8988T (cell line): ENCODE results near the gene RAB6B.

Source experiments
- DNase-seq: peaks from one replicate; pipeline ENCODE4 v3.0.0; 2011

RAB6B gene

DNA sequence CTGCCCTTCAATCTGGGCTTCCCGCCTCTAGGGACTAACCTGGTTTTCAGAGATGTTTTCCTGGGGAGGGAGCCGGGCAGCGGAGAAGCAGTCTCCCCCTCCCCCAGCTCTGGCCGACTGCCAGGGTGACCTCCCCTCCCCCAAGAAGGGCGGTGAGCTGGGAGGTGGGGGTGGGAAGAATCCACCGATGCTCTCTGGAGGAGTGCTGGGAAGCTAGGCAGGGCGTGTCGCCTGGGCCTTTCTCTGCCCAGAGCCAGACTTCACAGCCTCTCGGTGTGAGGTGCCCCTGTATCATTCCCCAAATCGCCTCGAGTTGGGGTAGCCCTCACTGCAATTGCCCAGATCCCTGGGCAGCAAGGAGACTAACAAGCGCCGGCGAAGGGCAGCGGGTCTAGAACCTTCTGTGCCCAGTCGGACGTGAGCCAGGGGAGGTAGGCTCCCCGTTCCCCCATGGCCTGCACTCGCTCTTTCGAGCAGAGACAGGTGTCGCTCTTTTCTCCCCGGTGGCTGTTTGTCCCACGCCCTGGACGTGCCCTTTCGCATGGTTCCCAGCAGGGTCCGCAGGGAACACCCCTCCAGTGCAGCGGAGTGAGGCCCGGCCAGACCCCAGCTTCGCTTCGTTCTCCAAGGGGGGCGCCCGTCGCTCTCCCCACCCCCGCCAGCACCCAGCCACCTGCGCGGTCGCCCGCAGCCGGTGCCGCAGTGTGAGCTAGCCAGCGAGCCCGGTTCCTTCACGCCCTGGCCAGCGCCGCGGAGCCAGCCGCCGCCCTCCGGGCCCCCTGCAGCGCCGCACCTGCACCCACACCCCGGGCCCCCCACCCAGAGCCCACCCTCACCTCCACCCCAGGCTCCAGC, 1.1 kb downstream of the RAB6B start:
- no peak for DNase-seq

DNA sequence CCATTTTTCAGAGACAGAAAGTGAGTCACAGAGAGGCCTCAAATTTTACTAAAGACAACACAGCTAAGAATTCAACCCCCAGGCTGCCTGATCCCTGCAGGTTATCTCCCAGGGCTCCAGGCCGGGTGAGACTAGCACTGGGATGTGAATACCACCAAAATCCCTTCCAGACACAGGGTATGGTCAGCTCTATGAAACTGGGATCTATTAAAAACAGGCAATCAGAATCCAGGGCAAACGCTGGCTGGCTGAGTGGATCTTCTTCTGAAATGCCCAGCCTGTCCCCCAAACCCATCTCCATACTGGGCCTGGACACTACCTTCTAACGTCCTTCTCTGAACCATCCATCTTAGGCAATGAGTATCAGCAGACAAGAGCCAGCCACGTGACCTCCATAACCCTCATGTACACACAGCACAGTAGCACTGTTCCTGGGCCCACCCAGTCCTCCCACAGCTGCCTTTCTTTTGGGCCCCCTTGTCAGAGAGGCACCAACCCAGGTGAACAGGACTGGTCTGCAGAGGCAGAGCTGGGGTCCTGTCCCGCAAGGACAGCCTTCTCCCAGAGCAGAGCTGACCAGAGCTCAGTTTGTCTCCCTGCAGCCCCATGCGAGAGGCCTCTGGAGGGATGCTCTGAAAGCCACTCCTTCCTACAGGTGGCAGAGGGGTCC, 1.9 kb downstream of the RAB6B start:
- no peak for DNase-seq

DNA sequence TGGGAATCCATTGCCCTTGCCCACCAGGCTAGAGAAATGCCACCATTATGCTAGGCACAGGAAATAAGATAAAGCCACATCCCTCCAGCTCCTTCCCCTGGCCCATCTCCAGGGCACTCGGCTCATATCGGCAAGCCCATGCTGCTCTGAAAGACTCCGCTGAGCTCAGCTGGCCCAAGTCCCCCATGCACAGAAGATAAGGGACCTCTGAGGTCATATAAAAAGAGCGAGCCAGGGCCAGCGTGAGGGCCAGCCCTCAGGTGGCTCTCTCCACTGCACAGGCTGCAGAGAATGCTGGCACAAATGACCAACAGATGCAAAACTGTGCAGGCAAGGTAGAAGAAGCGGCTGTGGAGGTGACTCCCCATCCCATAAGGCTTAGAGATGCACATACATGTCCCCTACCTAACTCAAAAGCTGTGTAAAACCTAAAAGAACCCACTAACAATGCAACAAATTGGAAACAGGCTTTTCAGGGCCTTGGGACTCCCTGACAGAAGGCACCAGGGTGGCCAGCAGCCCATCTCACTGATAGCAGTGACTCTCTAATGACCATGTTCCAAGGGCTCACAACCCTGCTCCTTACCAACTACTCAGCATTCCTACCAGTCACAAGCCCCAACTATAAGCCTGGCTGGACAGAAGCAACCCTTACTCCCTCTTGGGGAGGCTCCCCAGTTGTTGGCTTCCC, 3.0 kb downstream of the RAB6B start:
- DNase-seq = no peak

DNA sequence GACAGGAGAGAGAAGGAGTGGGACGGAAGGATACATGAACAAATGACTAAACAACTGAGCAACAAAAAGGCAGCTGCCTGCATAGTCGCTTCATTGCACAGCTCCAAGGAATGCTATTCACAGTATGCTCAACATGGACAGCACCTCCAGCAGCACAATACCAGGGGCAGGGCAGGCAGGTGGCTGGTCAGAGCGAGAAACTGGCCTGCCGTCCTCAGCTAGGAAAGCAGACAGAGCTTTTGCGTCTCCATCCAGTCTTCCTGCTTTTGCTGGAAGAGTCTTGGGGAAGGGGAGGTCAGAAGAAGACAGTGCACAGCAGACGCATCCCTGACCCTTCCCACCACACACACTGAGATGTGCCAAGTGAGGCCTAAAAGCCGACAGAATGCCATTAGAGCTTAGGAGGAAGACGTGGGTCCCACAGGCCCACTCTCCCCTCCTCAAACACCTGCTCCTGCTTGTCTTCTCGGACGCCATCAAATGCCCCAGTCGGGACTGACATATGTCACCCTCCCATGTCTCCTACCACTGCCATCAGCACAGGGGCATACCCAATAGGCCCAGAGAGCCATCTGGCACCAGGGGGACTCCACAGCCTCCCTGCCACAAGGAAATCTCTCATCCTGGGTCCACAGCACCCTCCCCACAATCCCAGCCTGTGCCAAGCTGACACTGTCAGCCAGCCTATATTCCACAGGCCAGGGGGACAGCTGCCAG, 3.9 kb downstream of the RAB6B start:
- DNase-seq = no peak

DNA sequence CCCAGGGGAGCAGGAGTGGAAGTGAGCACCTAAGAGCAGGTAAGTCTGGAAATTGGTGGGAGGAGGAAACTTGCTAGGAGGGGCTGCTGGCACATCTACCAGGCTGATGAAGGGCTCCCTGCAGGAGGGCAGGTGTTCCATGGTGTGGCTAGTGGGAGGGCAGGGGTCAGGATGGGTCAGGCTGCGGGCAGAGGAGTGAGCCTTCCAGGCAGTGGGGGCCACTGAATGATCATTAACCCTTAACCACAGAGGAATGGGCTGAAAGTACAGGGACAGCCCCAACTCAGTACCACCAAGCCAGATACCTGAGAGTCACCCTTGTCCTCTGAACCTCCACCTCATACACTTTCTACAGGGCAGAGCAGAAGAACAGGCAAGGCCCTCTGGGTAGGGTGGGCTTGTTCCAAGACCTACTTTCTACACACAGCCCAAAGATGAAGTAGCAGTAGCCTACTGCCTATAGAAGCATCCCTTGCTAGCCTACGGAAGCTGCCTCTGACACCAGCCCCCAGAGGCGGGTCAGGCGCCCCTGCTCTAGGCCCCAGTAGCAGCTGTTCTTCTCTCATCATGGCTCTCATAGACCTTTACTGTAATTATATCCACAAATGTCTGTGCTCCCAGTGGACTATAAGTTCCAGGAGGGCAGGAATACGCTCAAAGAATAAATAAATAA, 4.6 kb downstream of the RAB6B start:
- DNase-seq = no peak

DNA sequence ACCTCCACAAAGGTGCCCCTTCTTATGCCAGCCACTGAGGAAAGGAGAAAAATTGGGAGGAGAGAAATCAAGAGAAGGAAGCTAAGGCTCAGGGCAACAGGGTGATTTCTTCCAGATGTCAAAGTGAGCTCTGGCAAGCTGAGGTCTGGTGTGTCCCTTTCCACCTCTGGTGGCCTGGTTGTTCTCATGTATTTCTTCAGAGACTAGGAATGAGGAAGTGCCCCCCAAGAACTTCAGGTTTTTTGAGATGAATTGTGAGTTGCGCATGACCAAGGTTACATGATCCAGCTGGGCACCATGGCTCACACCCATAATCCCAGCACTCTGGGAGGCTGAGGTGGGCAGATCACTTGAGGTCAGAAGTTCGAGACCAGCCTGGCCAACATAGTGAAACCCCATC, 5.6 kb downstream of the RAB6B start:
- no peak for DNase-seq

DNA sequence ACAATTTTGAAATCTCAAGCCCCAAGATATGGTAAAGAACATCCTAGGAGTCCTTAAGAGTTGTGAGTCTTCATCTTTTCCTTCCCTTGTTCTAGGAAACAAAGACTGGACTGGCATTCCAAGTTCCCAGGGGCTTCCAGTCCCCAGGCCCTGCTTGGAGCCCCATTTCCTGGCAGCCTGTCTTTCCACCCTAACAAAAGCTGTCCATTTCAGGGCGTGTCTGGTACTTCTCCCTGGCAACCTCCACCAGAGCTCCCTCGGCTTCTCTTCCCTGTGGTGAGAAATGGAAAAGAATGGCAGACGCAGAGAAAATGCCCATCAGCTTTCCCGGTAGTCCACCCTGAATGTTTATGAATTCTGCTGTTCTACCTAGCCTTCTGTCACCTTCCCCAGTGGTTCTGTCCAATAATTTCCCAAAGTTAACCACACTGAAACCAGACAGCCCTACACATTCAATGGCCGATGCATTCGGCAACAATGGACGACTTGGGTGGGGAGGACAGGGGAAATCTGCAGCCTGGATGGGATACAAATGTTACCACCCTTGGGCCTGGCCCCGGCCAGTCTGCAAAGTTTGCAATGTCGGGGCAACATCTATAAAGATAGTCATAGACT, 6.8 kb downstream of the RAB6B start:
- no peak for DNase-seq

DNA sequence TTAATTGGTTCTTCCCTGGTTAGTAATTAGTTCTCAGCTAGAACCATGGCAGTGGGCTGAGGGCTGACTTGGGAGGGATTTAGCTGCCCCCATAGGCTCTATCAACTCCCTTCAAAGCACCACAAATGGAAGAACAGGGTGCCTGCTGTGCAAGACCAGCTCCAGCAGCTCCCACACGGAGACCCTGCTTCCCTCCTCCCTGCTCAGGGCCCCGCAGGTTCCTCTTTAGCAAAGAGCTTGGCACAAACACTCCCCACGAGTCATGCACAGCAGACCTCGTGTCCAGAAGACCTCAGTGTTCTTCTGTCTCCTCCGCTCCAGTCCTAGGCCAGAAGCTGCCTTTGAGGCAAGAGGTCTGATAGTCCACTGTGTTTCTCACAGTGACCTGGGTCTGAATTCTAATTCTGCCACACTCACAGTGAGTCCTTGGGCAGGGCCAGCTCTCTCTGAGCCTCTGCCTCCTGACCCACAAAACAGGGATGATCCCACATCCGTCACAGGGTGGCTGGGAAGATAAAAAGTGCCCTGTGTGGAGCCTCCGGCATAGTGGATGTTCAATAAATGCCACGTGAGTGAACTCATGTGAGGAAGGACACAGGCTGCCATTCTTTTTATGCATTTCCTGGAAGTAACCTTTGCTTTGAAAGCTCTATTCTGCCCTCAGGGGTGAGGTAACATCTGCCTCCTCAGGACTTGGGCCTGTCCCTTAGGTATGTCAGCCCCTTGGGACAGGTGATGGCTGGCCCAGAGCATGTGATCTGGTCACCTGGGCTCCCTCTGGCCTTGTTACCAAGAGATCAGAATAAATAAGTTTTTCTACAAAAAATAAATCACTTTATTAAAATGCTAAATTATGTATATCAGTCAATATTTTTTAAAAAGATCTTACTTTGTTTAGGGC, 7.6 kb downstream of the RAB6B start:
- DNase-seq = no peak

DNA sequence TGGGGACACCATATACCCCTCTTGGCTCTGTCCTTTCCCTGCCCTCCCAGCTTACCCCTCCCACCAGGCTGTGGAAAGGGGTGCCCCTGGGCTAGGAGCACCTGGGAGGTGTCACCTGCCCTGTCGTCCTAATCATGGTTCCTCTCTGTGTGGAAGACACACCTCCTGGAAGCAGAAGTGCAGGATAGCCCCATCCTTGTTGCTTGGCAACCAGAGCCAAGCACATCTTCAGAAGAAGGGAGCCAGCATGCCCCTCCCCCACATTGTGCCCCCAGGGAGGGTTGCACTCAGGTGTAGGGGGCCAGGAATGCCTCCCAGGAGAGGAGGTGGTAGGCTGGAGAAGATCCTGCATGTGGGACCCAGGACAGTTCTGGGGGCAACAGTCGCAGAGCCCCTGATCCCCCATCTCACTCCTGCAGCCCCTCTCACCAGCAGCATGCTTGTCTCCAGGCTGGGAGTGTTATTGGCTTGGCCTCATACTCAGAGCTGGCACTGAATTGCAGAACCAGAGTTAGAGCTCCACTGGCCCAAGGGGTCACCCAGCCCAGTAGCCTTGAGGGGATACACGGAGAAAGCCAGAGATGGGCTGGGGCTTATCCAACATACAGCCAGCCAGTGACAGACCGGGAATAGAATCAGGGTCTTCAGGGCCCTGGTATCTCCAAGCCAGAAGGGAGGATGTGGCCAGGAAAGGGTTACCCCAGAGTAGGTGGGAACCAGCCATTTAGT, 8.4 kb downstream of the RAB6B start:
- DNase-seq = no peak

DNA sequence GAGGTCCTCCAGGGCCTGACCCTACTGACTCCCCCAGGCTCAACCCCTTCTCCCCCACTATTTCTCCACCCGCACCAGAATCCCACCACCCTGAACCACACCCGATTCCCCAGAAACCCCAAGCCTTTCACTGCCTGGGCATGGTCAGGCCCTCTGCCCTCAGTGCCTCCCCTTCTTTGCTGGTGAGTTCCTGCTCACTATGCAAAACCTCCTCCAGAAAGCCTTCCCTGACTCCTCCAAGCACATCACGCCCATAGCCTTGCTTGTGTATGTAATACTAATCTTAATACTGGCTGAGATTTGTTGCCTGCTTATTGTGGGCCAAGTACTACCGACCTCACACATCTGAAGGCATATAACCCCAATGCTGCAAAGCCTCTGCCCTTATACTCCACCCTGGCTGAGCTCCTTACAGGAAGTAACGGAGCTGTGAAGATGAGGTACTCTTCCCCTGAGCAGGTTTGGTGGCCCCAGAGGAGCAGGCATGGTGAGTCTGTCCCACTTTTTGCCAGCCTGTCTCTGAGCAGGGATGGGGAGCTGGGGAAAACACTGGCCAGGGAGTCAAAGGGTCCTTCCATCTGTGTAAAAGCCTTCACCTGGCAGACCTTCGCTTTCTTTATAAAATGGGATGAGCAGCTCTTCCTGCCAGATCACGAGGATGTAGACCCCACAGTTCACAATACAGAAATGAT, 9.5 kb downstream of the RAB6B start:
- DNase-seq = no peak

DNA sequence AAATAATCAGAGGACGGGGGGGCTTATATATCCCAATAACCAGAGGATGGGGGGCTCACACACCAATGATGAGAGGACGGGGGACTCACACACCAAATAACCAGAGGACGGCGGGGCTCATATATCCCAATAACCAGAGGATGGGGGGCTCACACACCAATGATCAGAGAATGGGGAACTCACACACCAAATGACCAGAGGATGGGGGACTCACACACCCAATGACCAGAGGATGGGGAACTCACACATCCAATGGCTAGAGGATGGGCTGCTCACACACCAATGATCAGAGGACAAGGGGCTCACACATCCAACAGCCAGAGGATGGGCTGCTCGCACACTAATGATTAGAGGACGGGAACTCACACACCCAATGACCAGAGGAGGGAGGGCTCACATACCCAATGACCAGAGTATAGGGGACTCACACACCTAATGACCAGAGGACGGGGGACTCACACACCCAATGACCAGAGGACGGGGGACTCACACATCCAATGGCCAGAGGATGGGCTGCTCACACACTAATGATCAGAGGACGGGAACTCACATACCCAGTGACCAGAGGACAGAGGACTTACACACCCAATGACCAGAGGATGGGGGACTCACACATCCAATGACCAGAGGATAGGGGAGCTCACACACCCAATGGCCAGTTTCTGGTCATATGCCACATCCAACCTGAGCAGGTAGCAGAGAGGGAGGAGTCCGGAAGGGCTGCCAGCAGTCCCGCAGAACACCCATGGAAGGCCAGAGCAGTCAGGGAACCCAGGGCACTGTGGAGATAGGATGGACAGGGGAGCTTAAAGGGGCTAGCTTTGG, 10.6 kb downstream of the RAB6B start:
- DNase-seq = no peak

DNA sequence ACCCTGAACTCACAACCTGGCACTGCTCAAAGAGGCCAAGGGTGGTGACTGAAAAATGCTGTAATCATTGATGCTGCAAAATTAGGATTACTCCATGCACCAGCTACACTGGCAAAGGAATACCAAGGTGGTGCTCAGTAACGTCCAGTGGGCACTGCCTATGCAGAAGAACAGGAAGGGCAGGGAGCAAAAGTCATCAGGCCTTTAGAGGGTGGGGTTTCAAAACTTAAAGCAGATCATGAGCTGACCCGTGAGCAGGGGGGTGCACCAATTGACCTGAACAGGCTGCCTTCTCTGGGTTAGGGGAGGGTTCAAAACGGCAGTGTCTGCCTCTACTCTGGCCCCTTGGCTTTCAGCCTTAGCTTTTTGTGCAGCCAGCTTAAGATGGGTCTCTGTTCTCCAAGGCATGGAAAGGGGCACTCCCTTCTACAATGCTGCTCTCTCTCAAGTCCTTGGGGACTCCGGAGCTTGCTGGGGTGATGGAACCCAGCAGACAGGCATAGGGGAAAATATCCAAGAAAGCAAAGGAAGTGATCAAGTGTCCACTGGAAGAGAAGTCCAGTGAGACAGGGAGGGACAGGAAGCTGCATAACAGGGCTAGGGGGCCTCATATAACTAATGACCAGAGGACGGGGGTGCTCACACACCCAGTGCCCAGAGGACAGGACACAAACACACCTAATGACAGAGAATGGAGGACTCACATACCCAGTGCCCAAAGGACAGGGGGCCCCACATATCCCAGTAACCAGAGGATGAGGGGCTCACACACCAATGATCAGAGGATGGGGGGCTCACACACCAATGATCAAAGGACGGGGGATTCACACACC, 11.4 kb downstream of the RAB6B start:
- no peak for DNase-seq

DNA sequence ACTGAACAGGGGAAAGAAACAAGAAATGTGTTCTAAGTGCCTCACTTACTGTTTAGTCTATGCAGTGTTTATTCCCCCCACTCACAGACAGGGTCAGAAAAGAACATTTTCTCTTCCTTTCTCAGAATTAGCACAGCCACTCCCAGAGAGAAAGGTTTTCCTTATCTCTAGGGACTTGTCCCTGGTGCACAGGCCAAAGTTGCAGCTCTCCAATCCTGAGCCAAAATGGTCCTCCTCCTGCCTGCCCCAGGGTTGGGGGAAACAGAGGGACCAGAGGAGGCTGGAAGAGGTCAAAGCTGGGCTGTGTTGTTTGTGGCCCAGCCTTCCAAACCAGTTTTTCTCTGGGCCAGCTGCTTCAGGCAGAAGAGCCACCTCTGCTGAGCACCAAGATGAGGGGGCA, 12.0 kb downstream of the RAB6B start:
- no peak for DNase-seq

DNA sequence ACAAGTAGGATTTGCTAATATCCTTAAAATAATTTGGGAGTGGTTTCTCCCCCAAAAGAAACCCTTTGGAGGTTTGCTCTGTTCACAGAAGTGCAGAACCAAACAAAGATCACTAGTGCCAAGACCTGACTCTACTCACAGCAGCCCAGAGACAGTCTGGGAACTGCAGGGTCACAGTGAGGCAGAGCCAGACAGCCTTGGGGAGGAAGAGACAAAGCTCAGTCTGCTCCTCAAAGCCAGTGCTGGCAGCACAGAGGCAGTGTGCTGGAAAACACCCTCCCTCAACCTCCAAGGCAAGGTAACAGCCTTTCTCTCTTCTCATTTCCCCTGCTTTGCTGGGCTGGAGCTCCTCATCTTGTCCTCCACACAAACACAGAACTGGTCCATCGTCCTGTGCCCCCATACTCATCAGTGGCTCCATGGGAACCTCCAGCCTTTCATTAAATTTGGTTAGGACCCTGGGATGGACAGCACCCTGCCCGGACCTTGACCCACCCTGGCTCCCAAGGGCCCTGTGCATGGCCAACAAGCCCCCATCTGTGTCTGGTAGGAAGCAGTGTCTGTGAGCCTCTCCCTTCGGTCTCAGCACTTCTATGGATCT, 12.6 kb downstream of the RAB6B start:
- no peak for DNase-seq

DNA sequence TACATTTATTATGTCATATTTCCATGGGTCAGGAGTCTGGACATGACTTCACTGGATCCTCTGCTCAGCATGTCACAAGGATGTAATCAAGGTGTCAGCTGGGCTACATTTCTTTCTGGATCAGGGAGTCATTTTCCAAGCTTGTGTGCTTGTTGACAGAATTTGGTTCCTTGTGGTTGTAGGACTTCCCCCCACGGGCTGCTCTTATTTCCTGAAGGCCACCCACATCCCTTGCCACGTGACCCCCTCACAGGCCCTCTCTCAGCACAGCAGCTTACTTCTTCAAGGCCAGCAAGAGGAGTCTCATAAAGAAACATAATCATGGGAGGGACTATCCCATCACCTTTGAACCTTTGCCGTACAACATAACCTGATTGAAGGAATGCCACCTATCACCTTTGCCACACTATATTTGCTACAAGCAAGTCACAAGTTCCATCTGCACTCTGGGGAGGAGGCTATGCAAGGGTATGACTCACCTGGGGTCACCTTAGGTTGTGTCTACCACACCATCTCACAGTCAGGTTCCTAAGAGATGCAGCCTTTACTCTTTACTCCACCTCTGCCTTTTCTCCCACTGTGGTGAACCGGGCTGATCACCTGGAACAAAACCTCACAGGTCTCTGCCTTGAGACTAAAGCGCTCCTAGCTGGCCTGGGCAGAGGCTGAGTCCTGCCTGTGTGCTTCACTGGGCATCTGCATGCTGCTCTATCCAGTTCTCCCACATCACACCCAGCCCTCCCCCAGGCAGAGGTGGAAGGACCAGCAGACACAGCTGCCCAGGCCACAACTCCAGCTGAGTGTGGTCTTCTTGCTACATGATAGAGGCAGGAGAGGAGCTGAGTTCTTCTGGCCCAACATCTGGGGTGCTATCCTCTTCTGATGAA, 13.5 kb downstream of the RAB6B start:
- no peak for DNase-seq

DNA sequence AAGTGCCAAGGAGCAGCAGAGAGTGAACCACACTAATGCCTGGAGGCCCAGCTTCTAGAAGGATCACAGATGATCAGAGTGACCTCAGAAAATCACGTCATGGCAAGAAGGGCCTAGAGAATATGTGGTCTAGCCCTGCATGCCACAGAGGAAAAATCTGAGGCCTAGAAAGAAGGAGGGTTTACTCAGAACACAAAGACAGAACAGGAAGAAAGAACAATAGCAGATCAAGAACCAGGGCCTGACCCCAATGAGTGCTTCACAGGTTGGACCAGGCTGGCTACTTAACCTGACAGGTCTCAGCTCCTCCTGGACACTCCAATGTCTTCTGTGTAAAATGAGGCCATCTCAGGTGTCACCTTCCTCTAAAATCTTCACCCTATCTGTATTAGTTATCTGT, 14.2 kb downstream of the RAB6B start:
- no peak for DNase-seq
